SK-N-SH (cell line): ENCODE results near the gene FRMD8.

Experiments used
- EP300 ChIP-seq, 2 experiments: IDR thresholded peaks; 2 replicates each; pipeline versions ENCODE4 v1.4.0 to v1.6.1; 2012; ENCODE audit warnings: borderline replicate concordance in 1 of 2, low read depth in 1 of 2, low read length in 1 of 2
- POLR2AphosphoS5 ChIP-seq: IDR thresholded peaks from 2 replicates; pipeline ENCODE4 v1.6.1; 2012; ENCODE audit warnings: low read depth, low read length
- TAF1 ChIP-seq: IDR thresholded peaks from 2 replicates; pipeline ENCODE4 v1.6.1; 2012; ENCODE audit warnings: low read depth, mild to moderate bottlenecking, low read length, moderate library complexity, borderline replicate concordance
- TCF12 ChIP-seq: IDR thresholded peaks from 2 replicates; pipeline ENCODE4 v1.4.0; 2012
- TF ChIP-seq, protein P1 (sequence below): fragments of 200-600 bp; sonication (generic); IDR thresholded peaks from 2 replicates; pipeline ENCODE4 v1.6.1; 2017; ENCODE audit warnings: antibody characterized with exemption, mild to moderate bottlenecking, moderate library complexity
- TF ChIP-seq, protein P2 (sequence below): IDR thresholded peaks from 2 replicates; pipeline ENCODE4 v1.4.0; 2012; ENCODE audit warnings: low read depth

DNA sequence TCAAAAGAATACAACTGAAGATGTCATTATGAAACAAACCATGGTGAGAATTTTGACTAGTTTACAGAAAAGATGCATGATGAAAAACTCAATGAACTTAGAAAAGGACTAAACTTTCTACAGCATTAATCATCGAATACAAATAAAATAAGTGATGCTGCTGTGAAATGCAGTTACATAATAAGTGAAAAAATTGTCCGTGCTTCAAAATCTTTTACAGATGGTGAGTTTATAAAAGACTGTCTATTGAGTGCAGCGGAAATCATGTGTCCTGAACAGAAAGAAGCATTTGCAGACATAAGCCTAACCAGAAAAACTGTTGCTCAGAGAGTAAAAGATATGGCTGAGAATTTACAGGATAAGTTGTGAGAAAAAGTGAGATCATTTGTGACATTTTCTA lies 70.0 kb downstream of the FRMD8 start:
- TF ChIP-seq EP300 (IDR thresholded peaks at IDR 0.05; ENCODE audit: borderline replicate concordance in 1 of 2, low read depth in 1 of 2, low read length in 1 of 2) (no peak), TAF1 (no peak), POLR2AphosphoS5 (no peak), TCF12 (no peak)
- TF ChIP-seq, protein P1, sequence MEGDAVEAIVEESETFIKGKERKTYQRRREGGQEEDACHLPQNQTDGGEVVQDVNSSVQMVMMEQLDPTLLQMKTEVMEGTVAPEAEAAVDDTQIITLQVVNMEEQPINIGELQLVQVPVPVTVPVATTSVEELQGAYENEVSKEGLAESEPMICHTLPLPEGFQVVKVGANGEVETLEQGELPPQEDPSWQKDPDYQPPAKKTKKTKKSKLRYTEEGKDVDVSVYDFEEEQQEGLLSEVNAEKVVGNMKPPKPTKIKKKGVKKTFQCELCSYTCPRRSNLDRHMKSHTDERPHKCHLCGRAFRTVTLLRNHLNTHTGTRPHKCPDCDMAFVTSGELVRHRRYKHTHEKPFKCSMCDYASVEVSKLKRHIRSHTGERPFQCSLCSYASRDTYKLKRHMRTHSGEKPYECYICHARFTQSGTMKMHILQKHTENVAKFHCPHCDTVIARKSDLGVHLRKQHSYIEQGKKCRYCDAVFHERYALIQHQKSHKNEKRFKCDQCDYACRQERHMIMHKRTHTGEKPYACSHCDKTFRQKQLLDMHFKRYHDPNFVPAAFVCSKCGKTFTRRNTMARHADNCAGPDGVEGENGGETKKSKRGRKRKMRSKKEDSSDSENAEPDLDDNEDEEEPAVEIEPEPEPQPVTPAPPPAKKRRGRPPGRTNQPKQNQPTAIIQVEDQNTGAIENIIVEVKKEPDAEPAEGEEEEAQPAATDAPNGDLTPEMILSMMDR = no peak
- TF ChIP-seq, protein P2, sequence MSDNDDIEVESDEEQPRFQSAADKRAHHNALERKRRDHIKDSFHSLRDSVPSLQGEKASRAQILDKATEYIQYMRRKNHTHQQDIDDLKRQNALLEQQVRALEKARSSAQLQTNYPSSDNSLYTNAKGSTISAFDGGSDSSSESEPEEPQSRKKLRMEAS = no peak
